Activated CD4-positive, alpha-beta T cell treated with anti-CD3 and anti-CD28 coated beads, Interleukin-2, amount 10 ng/mL, durations not matched to agents 24 days and 14 days (primary cell): ENCODE results near the gene PCSK5. TPM values are rescaled to one million over a fixed set of nuclear protein-coding genes. Genes with fewer than 3 reads are reported as not detected.

ENCODE experiments used
- DNase-seq: peaks from one replicate; pipeline ENCODE4 v3.0.0; 2022
- H3K27ac Mint-ChIP-seq: one replicate; pipeline ENCODE4 v1.8.0; 2022; ENCODE audit warnings: mild to moderate bottlenecking, mixed read lengths
- H3K27me3 Mint-ChIP-seq: one replicate; pipeline ENCODE4 v1.8.0; 2022; ENCODE audit warnings: mixed read lengths
- H3K36me3 Mint-ChIP-seq: one replicate; pipeline ENCODE4 v1.8.0; 2022; ENCODE audit warnings: low read depth, mild to moderate bottlenecking, mixed read lengths
- H3K4me1 Mint-ChIP-seq: one replicate; pipeline ENCODE4 v1.8.0; 2021; ENCODE audit warnings: mixed read lengths
- H3K4me3 Mint-ChIP-seq: one replicate; pipeline ENCODE4 v1.8.0; 2022; ENCODE audit warnings: mild to moderate bottlenecking, moderate library complexity, mixed read lengths
- H3K9me3 Mint-ChIP-seq: one replicate; pipeline ENCODE4 v1.8.0; 2021; ENCODE audit warnings: mixed read lengths
- intact Hi-C: fragments of 100-400 bp; cut with micrococcal nuclease; formaldehyde crosslinking; loops from one replicate; pipeline ENCODE4 v1.15.1; 2023
- total RNA-seq: library from RNA; stranded (reverse); gene quantifications from 2 replicates; pipeline ENCODE4 v1.2.3, GENCODE V29; 2022

The PCSK5 gene
- total RNA-seq, 1 donor from 2014 or later: 1.6 TPM

DNA sequence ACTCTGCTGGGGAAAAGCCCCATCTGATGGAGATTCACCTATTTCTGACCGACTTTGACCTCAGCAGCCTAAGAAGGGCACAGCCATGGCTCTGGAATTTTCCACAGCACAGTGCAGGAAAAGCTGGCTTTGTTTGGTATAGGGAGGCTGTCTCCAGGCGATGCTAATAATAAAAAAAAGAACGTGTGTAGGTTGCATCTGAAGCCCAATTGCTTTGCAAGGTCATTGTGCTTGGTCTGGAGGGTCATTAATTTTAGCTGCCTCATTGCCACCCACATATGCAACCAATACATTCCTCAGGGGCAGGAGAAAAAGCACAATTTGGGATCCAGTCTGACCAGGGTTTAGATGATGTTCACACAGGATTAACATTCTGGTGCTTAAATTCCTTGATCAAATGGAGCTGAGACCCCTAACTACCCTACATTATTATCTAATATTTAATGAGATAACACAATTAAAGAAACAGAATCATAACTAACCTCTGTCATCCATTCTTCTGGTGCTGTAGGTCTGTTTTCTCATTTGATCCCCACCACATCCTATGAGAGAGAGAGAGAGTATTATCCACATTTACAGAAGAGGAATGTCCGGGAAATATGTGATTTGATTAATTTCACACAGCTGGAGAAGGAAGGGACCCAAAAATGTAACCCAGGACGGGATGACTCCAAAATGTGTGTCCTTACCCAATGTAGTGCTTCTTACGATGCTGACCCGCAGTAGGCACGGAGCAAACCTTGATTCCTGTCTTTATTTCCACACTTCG is 327.8 kb downstream of the PCSK5 start:
- no peak overlapping the region for H3K4me3 Mint-ChIP-seq
- H3K27me3 Mint-ChIP-seq: no peaks in the 10 kb centered on the region
- intact Hi-C loops: loop anchor here (10.0 kb wide), 1 partner anchor 64 kb away; no protein-coding TSS in a partner anchor
- no peak for DNase-seq
- H3K36me3 Mint-ChIP-seq: no peaks in the 10 kb centered on the region
- H3K4me1 Mint-ChIP-seq: peaks cover 3% of the 10 kb centered on the region
- no peak overlapping the region for H3K27ac Mint-ChIP-seq
- H3K9me3 Mint-ChIP-seq: no peaks in the 10 kb centered on the region

DNA sequence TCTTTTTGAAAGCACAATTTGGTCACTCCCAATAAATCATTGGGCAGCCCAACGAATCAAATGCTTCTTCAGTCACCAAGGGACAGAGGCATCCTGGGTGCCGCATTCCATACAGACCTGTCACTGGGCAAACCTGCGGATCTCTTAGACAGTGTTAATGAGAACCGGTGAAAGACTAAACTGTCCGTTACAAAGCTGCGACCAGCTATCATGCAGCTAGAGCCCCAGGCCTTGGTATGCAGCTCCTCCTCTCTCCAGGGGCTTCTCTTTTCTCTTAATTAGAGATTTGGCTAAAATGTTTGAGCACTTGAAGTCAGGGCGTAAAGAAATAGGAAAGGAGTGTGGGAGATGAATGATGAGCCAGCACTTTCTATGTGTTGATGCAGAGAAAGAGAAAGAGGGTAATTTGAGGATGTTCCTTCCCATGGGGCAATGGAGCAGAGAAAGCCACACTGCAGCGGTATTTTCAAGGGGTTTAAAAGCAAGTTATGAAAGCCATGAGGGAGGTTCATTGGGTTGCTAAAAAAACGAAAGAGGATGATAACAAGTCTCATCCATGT is 328.5 kb downstream of the PCSK5 start:
- Mint-ChIP-seq H3K36me3 (no peaks in the 10 kb centered on the region), H3K9me3 (no peaks in the 10 kb centered on the region), H3K27ac (no peak overlapping the region), H3K27me3 (no peaks in the 10 kb centered on the region), H3K4me1 (no peaks in the 10 kb centered on the region), H3K4me3 (no peak overlapping the region)
- DNase-seq: no peak
- intact Hi-C loops: loop anchor here (10.0 kb wide), 1 partner anchor 64 kb away; no protein-coding TSS in a partner anchor

DNA sequence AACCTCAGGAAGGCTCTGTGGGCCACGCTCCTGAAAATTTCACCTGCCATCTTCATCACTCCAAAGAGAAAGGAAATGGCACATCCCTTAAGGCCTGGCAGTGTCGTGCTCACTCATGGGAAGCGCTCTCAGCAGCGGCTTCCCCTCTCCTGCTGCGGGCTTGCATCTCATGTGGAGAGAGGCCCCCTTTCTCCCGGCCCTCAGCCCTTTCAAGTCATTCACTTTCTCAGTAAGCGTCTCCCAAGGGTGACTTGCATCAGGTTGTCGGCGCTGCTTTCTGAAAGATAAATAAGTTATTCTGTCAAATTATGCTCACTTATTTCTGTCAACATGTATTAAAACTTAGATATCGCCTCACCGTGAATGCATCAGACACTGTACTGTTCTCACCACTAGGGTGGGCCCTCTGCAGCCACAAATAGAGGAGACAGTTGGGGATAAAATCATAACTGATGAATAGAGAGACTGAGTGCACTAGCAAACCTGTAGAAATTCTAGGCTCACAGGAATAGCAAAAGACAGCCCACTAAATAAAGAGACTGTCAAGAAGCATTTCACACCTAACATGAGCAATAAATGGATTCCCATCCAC is 329.2 kb downstream of the PCSK5 start:
- intact Hi-C loops: loop anchor here (10.0 kb wide), 1 partner anchor 65 kb away; no protein-coding TSS in a partner anchor
- DNase-seq: no peak
- Mint-ChIP-seq H3K36me3 (no peaks in the 10 kb centered on the region), H3K4me1 (no peaks in the 10 kb centered on the region), H3K27ac (no peak overlapping the region), H3K9me3 (no peaks in the 10 kb centered on the region), H3K27me3 (no peaks in the 10 kb centered on the region), H3K4me3 (no peak overlapping the region)

DNA sequence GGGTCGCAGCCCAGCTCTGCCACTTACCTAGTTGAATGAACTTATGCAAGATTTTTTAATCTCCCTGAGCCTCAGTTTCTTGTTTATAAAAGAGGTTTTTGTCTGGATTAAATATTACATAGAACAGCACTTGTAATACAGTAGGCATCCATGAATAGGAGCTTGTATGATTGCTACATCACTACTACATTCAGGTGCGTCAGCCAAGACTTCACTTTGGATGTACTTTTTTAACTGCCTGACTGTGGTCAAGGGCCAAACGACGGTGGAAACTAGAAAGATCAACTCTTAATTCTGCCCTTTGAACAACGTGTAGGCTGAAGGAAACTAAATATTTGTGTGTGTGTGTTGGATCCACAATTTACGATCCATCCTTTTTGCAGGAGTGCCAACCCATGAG is 330.9 kb downstream of the PCSK5 start:
- H3K36me3 Mint-ChIP-seq: no peaks in the 10 kb centered on the region

GRCh38 chr9:76223749-76224340 is 333.4 kb downstream of the PCSK5 start:
- no peaks in the 10 kb centered on the region for H3K4me1 Mint-ChIP-seq
- intact Hi-C loops: no loop called here

More for the DNA sequence above, 330.9 kb downstream of the PCSK5 start:
- Mint-ChIP-seq H3K27ac (no peak overlapping the region), H3K27me3 (no peaks in the 10 kb centered on the region), H3K4me3 (no peak overlapping the region), H3K4me1 (no peaks in the 10 kb centered on the region), H3K9me3 (no peaks in the 10 kb centered on the region)
- DNase-seq: no peak
- intact Hi-C loops: no loop called here

GRCh38 chr9:76227156-76227555 is 336.7 kb downstream of the PCSK5 start:
- intact Hi-C loops: no loop called here
- H3K4me1 Mint-ChIP-seq: no peaks in the 10 kb centered on the region
- H3K27ac Mint-ChIP-seq: no peak overlapping the region
- H3K9me3 Mint-ChIP-seq: no peaks in the 10 kb centered on the region
- DNase-seq: no peak
- no peaks in the 10 kb centered on the region for H3K36me3 Mint-ChIP-seq
- H3K27me3 Mint-ChIP-seq: no peaks in the 10 kb centered on the region
- H3K4me3 Mint-ChIP-seq: no peak overlapping the region

More at GRCh38 chr9:76223749-76224340, 333.4 kb downstream of the PCSK5 start:
- no peak for DNase-seq
- H3K27me3 Mint-ChIP-seq: no peaks in the 10 kb centered on the region
- H3K9me3 Mint-ChIP-seq: no peaks in the 10 kb centered on the region
- no peak overlapping the region for H3K27ac Mint-ChIP-seq
- no peak overlapping the region for H3K4me3 Mint-ChIP-seq
- H3K36me3 Mint-ChIP-seq: no peaks in the 10 kb centered on the region

GRCh38 chr9:76231001-76231400 is 340.5 kb downstream of the PCSK5 start:
- Mint-ChIP-seq H3K27ac (no peak overlapping the region), H3K27me3 (peaks cover 3% of the 10 kb centered on the region), H3K36me3 (no peaks in the 10 kb centered on the region), H3K4me1 (no peaks in the 10 kb centered on the region), H3K4me3 (no peak overlapping the region), H3K9me3 (no peaks in the 10 kb centered on the region)
- DNase-seq: no peak
- intact Hi-C loops: no loop called here

- Mint-ChIP-seq H3K36me3 (no peaks in the 10 kb centered on the region), H3K9me3 (no peaks in the 10 kb centered on the region), H3K4me3 (no peak overlapping the region), H3K27ac (no peak overlapping the region), H3K4me1 (no peaks in the 10 kb centered on the region), H3K27me3 (peaks cover 5% of the 10 kb centered on the region)
- intact Hi-C loops: no loop called here
- DNase-seq: no peak
Observed at GRCh38 chr9:76232861-76233489, 342.5 kb downstream of the PCSK5 start.

DNA sequence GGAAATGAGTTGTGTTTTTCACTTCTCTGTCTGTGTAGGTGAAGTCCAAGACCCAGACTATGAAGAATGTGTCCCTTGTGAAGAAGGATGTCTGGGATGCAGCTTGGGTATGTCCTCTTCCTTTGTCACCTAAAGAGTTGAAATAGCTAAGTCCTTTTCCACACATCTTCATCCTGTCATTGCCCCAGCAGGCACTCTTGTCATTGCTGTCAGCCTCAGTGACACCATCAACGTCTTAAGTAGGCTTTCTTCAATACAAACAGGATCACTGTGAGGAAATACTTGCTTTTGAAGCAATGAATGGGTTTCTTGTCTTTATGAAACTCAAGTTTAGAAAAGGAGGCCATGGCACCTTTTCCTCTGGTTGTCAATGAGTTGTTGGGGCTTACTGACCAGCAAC is 350.1 kb downstream of the PCSK5 start:
- Mint-ChIP-seq H3K27me3 (peaks cover 2% of the 10 kb centered on the region), H3K4me1 (no peaks in the 10 kb centered on the region), H3K36me3 (no peaks in the 10 kb centered on the region), H3K9me3 (no peaks in the 10 kb centered on the region), H3K27ac (no peak overlapping the region), H3K4me3 (no peak overlapping the region)
- DNase-seq: no peak
- intact Hi-C loops: no loop called here

DNA sequence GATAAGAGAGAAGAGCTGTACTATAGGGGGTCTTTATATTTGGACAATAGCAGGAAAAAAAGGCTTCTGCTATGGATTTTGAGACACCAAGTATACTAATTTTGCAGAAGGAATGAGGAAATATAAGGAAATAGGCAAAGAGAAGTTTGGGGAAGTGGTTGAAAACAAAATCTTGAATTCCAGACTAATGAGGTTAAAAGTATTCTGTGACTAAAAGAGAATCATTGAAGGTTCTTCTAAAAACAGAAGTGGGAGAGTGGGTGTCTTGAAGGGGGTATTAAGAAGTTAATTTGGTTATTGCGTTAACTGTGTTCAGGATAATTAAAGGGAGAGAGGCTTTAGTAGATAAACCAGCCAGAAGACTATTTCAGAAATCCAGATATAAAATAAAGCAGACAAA is 355.0 kb downstream of the PCSK5 start:
- intact Hi-C loops: no loop called here
- no peak overlapping the region for H3K4me3 Mint-ChIP-seq
- no peaks in the 10 kb centered on the region for H3K36me3 Mint-ChIP-seq
- no peaks in the 10 kb centered on the region for H3K9me3 Mint-ChIP-seq
- no peak for DNase-seq
- no peaks in the 10 kb centered on the region for H3K4me1 Mint-ChIP-seq
- no peaks in the 10 kb centered on the region for H3K27me3 Mint-ChIP-seq
- H3K27ac Mint-ChIP-seq: no peak overlapping the region

- H3K9me3 Mint-ChIP-seq: no peaks in the 10 kb centered on the region
- H3K27ac Mint-ChIP-seq: no peak overlapping the region
- DNase-seq: no peak
- H3K4me1 Mint-ChIP-seq: no peaks in the 10 kb centered on the region
- H3K36me3 Mint-ChIP-seq: no peaks in the 10 kb centered on the region
- intact Hi-C loops: no loop called here
- H3K4me3 Mint-ChIP-seq: no peak overlapping the region
- no peaks in the 10 kb centered on the region for H3K27me3 Mint-ChIP-seq
Observed at GRCh38 chr9:76246680-76247079, 356.2 kb downstream of the PCSK5 start.

GRCh38 chr9:76247426-76247825 is 357.0 kb downstream of the PCSK5 start:
- no peak for DNase-seq
- intact Hi-C loops: no loop called here
- H3K9me3 Mint-ChIP-seq: no peaks in the 10 kb centered on the region
- H3K27me3 Mint-ChIP-seq: no peaks in the 10 kb centered on the region
- no peaks in the 10 kb centered on the region for H3K4me1 Mint-ChIP-seq
- no peak overlapping the region for H3K27ac Mint-ChIP-seq
- H3K4me3 Mint-ChIP-seq: no peak overlapping the region
- H3K36me3 Mint-ChIP-seq: no peaks in the 10 kb centered on the region

GRCh38 chr9:76249309-76249708 is 358.8 kb downstream of the PCSK5 start:
- no peaks in the 10 kb centered on the region for H3K9me3 Mint-ChIP-seq
- intact Hi-C loops: no loop called here
- DNase-seq: no peak
- H3K27me3 Mint-ChIP-seq: no peaks in the 10 kb centered on the region
- H3K4me3 Mint-ChIP-seq: no peak overlapping the region
- no peaks in the 10 kb centered on the region for H3K36me3 Mint-ChIP-seq
- no peaks in the 10 kb centered on the region for H3K4me1 Mint-ChIP-seq
- no peak overlapping the region for H3K27ac Mint-ChIP-seq
